GM19438 (cell line): ENCODE results near the gene DNAI2.

ENCODE experiments used
- ATAC-seq: cut with Tn5 transposase; IDR thresholded peaks from one replicate; pipeline ENCODE4 v1.9.1; 2021; ENCODE audit warnings: low read depth; ENCODE audit not compliant: unreplicated experiment

Gene DNAI2

GRCh38 chr17:74274060-74274708, at the start of gene DNAI2:
TSS of gene DNAI2 (plus strand) at chr17:74274234. CDS start at chr17:74281818, 7,584 bp downstream.
- no peak for ATAC-seq

GRCh38 chr17:74224959-74225725, 48.9 kb upstream of the DNAI2 start:
- no peak for ATAC-seq

GRCh38 chr17:74226252-74226651, 47.8 kb upstream of the DNAI2 start:
- ATAC-seq: no peak

- no peak for ATAC-seq
Observed at GRCh38 chr17:74227271-74228080, 46.6 kb upstream of the DNAI2 start.

- no peak for ATAC-seq
Observed at GRCh38 chr17:74228306-74228978, 45.6 kb upstream of the DNAI2 start.

GRCh38 chr17:74230896-74231295, 43.1 kb upstream of the DNAI2 start:
- no peak for ATAC-seq

- ATAC-seq: no peak
Observed at GRCh38 chr17:74231928-74232907, 41.8 kb upstream of the DNAI2 start.

- ATAC-seq: no peak
Observed at GRCh38 chr17:74233937-74234336, 40.1 kb upstream of the DNAI2 start.

GRCh38 chr17:74234486-74234885, 39.5 kb upstream of the DNAI2 start:
- ATAC-seq: no peak

GRCh38 chr17:74235040-74235581, 38.9 kb upstream of the DNAI2 start:
- no peak for ATAC-seq

GRCh38 chr17:74235911-74236371, 38.1 kb upstream of the DNAI2 start:
- ATAC-seq: no peak

GRCh38 chr17:74237321-74237720, 36.7 kb upstream of the DNAI2 start:
- ATAC-seq: no peak

- ATAC-seq: no peak
Observed at GRCh38 chr17:74239172-74239571, 34.9 kb upstream of the DNAI2 start.

- ATAC-seq: no peak
Observed at GRCh38 chr17:74240618-74241205, 33.3 kb upstream of the DNAI2 start.

GRCh38 chr17:74241431-74241830, 32.6 kb upstream of the DNAI2 start:
- ATAC-seq: no peak

- no peak for ATAC-seq
Observed at GRCh38 chr17:74241847-74242246, 32.2 kb upstream of the DNAI2 start.

GRCh38 chr17:74243013-74243755, 30.9 kb upstream of the DNAI2 start:
- no peak for ATAC-seq

GRCh38 chr17:74244128-74244527, 29.9 kb upstream of the DNAI2 start:
- no peak for ATAC-seq
